Measurements from ENCODE around the gene OPN1SW.

Gene OPN1SW

GRCh38 chr7:128792471-128793180 is 17.0 kb upstream of the OPN1SW start:
- DNase-seq (ENCODE audit: low spot score): no peak

- no peak for DNase-seq (ENCODE audit: low spot score)
Measured at GRCh38 chr7:128791972-128792327, 16.4 kb upstream of the OPN1SW start.

DNA sequence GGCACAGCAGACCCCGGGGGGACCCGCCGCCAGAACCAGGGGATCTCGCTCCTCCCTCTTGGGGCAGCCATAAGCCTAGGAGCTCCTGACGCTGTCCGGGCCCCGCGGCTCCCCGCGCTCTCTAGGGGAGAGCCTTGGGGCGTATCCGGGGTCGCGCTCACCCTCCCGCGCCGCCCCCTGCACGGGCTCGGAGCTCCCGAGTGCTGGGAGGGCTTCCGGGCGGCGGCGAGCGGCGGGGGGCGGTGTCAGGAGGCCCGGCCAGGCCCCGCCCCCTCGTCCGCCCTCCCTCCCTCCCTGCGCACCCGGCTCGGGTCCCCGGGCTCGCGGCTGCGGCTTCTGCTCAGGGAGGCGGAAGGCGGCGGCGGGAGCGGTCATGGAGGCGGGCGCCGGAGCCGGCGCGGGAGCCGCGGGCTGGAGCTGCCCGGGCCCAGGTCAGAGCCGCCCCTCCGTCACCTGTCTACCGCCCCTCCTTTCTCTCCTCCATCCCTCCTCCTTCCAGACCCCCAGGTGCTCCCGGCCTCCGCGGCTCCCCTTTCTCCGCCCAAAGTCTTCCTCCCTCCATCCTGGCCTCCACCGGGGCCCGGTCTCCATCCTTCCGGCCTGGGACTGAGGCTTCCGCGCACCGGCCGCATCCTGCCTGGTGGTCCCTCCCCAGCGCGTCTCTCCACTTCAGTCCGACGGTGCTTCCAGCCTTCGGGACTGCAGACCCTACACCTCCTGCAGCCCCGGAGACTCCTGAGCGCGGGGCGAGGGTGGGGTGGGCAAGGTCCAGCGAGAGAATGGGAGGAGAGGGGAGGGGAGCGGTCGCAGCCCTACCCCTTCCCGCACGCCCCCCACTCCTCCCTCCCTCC is 15.8 kb upstream of the OPN1SW start, which contains the start of gene CCDC136:
Gene CCDC136, plus strand, starts transcription at position 848 of the 851 bp plus-strand sequence. CDS start 444 bp downstream, outside the sequence.
- peak; percentile 54 for DNase-seq (ENCODE audit: low spot score)

DNA sequence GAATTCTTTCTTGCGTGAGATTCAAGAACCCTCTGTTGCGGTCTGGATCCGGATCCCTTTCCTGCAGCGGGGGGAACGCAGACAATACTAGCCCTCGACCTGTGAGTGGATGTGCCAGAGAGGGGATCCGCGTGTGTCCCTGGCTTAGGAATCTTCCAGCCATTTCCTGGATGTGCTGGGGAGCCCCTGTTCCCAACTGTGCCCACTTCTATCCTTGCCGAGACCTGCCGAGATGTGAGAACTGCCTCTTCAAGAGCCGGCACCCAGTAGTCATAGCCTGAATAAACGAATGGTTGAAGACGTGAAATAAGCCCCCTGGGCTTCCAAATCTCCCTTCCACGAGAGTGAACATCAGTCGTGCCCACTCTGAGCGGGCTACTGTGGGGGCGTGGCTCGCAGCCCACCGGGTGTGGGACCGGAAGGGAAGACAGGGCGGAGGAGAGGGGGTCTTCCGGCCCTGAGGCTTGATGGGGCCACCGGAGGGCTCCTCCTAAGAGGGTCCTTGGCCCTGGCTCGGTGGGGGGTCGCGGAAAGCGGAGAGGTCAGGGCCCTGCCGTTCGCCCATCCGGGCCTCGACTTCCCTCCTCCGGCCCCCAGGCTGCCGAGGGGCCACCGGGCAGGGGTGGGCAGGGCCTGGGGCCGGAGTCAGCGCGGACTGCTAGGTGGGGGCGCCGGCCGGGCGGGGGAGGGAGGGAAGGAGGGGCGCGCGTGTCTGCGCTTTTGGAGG is 14.9 kb upstream of the OPN1SW start:
- no peak for DNase-seq (ENCODE audit: low spot score)

GRCh38 chr7:128788446-128789412 is 13.1 kb upstream of the OPN1SW start:
- DNase-seq (ENCODE audit: low spot score): no peak

DNA sequence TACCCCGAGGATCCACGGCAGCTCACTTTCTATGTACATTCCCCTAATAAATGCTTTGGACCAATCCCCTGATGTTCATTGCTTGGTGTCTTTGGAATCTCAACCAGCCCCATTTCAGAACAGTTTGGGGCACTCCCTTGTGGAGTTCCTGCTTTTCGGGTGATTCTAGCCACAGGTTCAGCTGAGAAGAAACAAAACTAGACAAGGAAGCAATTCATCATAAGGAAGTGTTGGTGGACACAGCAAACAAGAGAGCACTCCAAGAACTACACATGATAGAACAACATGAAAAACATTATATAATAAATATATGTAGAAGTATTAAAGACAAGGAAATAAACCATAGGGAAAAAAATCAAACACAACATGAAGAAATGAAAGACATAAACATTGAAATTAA is 10.1 kb upstream of the OPN1SW start:
- DNase-seq (ENCODE audit: low spot score): no peak

- DNase-seq (ENCODE audit: low spot score): no peak
Measured at GRCh38 chr7:128783143-128783861, 7.7 kb upstream of the OPN1SW start.

DNA sequence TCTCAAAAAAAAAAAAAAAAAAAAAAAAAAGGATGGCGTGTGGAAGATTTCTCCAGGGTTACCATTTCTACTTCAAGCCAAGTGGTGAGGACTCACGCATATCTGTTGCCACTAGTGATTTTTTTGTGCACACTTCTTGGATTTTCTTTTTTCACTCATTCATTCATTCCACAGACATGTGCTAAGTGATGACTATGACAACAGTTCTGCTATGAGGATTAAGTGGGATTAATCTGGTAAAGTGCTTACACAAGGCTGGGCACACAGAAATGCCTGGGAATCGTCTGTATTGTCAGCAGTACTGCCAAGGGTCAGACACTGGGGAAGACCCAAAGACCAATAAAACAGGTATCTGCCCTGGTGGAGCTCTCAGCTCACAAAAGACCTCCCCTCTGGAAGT is 6.3 kb upstream of the OPN1SW start:
- DNase-seq (ENCODE audit: low spot score): no peak

DNA sequence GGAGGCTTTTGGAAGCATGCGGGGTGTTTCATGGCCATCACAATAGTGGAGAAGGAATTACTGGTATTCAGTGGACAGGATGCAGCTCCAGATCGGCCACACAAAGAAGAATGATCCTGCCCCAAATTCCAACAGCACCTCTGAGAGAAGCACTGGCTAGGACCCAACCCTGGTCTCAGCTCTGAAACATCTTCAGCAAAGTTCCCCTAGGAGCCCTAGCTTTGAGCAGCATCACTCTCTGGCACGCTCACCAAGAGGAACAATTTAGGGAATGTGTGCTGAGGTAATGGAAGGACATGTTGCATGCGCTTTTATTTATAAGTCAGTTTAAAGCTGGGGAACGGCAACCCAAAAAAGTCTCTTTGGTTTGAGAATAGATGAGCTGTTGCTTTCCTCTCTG is 5.5 kb upstream of the OPN1SW start:
- no peak for DNase-seq (ENCODE audit: low spot score)

DNA sequence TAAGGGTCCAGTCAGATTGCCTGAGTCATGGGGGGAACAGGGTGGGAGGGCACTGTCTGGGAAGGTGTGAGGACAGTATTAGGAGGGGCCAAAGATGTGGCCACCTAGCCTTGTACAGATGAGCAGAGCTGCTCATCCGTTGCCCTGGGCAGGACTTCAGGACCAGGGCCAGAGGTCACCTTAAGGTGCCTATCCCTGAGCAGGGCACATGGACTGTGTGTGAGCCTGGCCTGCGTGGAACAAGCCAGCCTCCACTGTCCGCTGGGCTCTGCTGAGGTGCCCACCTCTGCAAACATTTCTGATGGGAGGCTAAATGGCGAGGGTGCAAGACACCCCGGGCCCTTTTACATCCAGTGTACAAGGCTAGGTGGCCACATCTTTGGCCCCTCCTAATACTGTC is 3.4 kb upstream of the OPN1SW start:
- DNase-seq (ENCODE audit: low spot score): no peak

- DNase-seq (ENCODE audit: low spot score): peak; percentile 70
Measured at GRCh38 chr7:128777156-128778123, 1.8 kb upstream of the OPN1SW start.

DNA sequence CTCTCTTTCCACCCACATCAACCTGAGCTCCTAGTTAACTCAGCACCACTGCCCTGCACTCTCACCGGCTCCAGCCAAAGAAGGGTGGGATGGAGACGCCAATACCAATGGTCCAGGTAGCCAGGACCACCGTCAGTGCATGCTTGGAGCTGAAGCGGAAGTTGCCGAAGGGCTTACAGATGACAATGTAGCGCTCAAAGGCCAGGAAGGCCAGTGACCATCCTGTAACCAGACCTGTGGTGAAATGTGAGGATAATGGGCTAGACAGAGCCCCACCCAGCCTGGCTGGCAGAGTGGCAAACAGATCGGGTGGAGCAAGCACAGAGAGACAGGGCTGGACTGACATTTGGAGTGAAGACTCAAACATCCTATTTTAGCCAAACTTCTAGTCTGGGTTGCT is 673 bp downstream of the OPN1SW start:
- no peak for DNase-seq (ENCODE audit: low spot score)

GRCh38 chr7:128774029-128774689 is 1.4 kb downstream of the OPN1SW start:
- DNase-seq (ENCODE audit: low spot score): no peak

DNA sequence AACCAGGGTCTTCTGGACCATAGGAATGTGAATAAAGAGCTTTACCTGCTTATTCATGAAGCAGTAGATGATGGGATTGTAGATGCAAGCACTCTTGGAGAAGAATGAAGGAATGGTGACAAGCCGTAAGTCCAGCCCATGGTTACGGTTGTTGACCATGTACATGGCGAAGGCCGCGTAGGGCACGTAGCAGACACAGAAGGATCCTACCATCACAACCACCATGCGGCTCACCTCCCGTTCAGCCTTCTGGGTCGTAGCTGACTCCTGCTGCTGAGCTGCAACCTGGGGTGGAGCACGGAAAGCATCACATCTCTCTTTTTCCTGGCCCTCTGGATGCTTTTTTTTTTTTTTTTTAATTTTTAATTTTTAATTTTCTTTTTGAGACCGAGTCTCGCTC is 2.0 kb downstream of the OPN1SW start:
- DNase-seq (ENCODE audit: low spot score): no peak

DNA sequence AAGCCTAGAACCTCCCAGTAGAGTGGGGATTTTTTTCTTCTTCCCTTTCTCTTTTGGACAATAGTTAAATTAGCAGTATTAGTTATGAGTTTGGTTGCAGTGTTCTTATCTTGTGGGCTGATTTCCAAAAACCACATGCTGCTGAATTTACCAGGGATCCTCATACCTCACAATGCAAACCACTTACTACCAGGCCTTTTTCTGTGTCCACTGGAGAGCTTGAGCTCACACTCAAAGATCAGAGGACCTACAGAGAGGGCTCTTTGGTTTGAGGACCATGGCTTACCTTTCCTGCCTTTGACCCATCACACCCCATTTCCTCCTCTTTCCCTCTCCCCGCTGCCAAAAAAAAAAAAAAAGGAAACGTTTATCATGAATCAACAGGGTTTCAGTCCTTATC is 5.4 kb downstream of the OPN1SW start:
- no peak for DNase-seq (ENCODE audit: low spot score)

GRCh38 chr7:128767475-128768110 is 8.0 kb downstream of the OPN1SW start:
- no peak for DNase-seq (ENCODE audit: low spot score)

GRCh38 chr7:128763541-128763940 is 12.1 kb downstream of the OPN1SW start:
- DNase-seq (ENCODE audit: low spot score): no peak

GRCh38 chr7:128759242-128759641 is 16.4 kb downstream of the OPN1SW start:
- DNase-seq (ENCODE audit: low spot score): no peak

DNA sequence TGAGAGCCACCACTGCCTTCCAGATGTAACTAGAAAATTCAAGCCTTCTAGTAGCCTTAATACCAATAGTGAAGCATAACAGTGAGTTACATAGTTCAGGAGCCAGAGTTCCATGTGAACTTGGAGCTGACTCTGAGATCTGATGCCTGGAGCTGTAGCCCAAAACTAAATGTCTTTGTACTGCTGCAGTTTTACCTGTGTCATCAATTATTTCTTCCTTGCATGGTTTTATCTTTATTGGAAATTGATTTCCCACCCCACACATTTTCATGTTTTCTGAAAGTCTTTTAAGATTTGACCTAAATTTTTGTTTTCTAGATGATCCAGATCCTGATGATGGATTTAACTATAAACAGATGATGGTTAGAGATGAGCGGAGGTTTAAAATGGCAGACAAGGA is 17.0 kb downstream of the OPN1SW start:
- DNase-seq (ENCODE audit: low spot score): no peak

All from COLO829 (cell line).